Mucosa of descending colon (tissue), 3 donors: ENCODE results near the gene CEP170B. TPM values are rescaled to one million over a fixed set of nuclear protein-coding genes. Genes with fewer than 3 reads are reported as not detected.

Source experiments
- ATAC-seq: fragments of 200-7000 bp; cut with Tn5 transposase; one replicate; pipeline ENCODE4 v1.9.1; 2020; ENCODE audit warnings: mild to moderate bottlenecking, moderate library complexity
- DNase-seq, 3 donors: peaks; one replicate each; pipeline ENCODE4 v3.0.0-alpha.2; 2020
- H3K36me3 ChIP-seq: fragments of 200-600 bp; one replicate; pipeline ENCODE4 v1.8.0; 2021; ENCODE audit warnings: low read depth, mild to moderate bottlenecking
- H3K4me1 ChIP-seq: fragments of 200-600 bp; one replicate; pipeline ENCODE4 v1.8.0; 2021; ENCODE audit warnings: low read depth, mild to moderate bottlenecking
- H3K4me3 ChIP-seq: fragments of 200-600 bp; one replicate; pipeline ENCODE4 v1.8.0; 2021; ENCODE audit warnings: mild to moderate bottlenecking
- H3K9me3 ChIP-seq: fragments of 200-600 bp; one replicate; pipeline ENCODE4 v1.8.0; 2021; ENCODE audit warnings: mild to moderate bottlenecking
- intact Hi-C, 2 donors: fragments of 100-400 bp; cut with DNase I in 1 of 2; cut with micrococcal nuclease in 1 of 2; formaldehyde crosslinking; loops; one replicate each; pipeline versions ENCODE4 v1.11.0 to v1.11.1; 2022; cut with DNase I, micrococcal nuclease
- total RNA-seq, 3 donors: library from RNA; stranded (reverse); fragmentation: NEBNext Ultra II Directional in 2 of 3; extraction: Animal tissue kit (Norgen Biotek cat#: 25700) in 2 of 3; gene quantifications; one replicate each; pipeline versions ENCODE4 v1.2.1 to v1.2.4, GENCODE V29; 2021 to 2023
- TF ChIP-seq, protein P1 (sequence below): fragments of 200-600 bp; IDR thresholded peaks from one replicate; pipeline ENCODE4 v1.8.0; 2022; ENCODE audit warnings: antibody characterized with exemption, mild to moderate bottlenecking
- donor health status: DM: no; HTN: no; CAD: no; lungs with moderate emphysema.
- donor health status: DM: no; HTN: no; CAD: no.
- donor health status: DM: no; HTN: yes; CAD: no.

The CEP170B gene
- total RNA-seq, 3 donors from 2014 or later: 66.8 to 89.9 (median 69.9) TPM

- H3K36me3 ChIP-seq: no peaks in the 10 kb centered on the region
- peaks cover 6% of the 10 kb centered on the region for H3K4me1 ChIP-seq
- no peak overlapping the region for H3K4me3 ChIP-seq
- peak in 1 of 3 donors; percentile 23 for DNase-seq
- ATAC-seq: no peak
- H3K9me3 ChIP-seq: no peaks in the 10 kb centered on the region
- TF ChIP-seq, protein P1, sequence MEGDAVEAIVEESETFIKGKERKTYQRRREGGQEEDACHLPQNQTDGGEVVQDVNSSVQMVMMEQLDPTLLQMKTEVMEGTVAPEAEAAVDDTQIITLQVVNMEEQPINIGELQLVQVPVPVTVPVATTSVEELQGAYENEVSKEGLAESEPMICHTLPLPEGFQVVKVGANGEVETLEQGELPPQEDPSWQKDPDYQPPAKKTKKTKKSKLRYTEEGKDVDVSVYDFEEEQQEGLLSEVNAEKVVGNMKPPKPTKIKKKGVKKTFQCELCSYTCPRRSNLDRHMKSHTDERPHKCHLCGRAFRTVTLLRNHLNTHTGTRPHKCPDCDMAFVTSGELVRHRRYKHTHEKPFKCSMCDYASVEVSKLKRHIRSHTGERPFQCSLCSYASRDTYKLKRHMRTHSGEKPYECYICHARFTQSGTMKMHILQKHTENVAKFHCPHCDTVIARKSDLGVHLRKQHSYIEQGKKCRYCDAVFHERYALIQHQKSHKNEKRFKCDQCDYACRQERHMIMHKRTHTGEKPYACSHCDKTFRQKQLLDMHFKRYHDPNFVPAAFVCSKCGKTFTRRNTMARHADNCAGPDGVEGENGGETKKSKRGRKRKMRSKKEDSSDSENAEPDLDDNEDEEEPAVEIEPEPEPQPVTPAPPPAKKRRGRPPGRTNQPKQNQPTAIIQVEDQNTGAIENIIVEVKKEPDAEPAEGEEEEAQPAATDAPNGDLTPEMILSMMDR: no peak
- intact Hi-C loops: no loop called here
These were observed 67.0 kb downstream of the CEP170B start for GRCh38 chr14:104931771-104932675.

DNA sequence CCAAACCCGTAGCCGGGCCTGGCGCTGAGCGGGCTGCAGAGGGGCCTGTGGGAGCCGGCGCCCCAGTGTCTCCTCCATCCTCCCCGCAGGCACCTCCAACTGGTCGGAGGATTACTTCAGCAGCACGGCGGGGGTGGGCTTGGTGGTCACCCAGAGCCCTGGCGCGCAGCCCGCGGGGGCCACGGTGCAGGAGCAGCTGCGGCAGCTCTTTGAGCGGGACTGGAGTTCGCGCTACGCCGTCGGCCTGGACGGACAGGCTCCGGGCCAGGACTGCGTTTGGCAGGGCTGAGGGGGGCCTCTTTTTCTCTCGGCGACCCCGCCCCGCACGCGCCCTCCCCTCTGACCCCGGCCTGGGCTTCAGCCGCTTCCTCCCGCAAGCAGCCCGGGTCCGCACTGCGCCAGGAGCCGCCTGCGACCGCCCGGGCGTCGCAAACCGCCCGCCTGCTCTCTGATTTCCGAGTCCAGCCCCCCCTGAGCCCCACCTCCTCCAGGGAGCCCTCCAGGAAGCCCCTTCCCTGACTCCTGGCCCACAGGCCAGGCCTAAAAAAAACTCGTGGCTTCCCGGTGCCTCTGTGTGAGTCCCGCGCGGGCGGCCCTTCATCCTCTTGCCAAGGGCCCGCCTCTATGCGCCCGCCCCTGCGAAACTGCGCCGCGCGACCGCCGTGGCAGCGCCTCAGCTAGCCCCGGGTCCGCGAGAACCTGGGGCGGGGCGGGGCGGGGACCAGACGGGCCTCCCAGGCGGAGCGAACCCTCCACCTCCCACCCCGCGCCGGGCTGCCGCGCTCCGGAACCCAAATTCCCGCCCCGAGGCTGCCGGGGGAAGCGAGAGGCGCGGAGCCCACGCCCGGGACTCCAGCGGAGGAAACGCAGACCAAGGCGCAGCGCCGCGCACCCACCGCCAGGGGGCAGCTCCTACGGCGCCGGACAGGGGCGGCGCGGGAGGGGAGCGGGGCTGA, 67.9 kb downstream of the CEP170B start:
- intact Hi-C loops: no loop called here
- Histone ChIP-seq H3K4me1 (peaks cover 6% of the 10 kb centered on the region), H3K36me3 (no peaks in the 10 kb centered on the region), H3K9me3 (no peaks in the 10 kb centered on the region), H3K4me3 (no peak overlapping the region)
- ATAC-seq (peak; percentile 89), DNase-seq (peak; percentile 82 to 86 (median 83))
- TF ChIP-seq, protein P1: peak; percentile 87

- Histone ChIP-seq H3K4me1 (peaks cover 6% of the 10 kb centered on the region), H3K36me3 (no peaks in the 10 kb centered on the region), H3K9me3 (no peaks in the 10 kb centered on the region), H3K4me3 (no peak overlapping the region)
- ATAC-seq: no peak
- peak in 1 of 3 donors; percentile 13 for DNase-seq
- intact Hi-C loops: no loop called here
- TF ChIP-seq, protein P1: no peak
These were observed 69.0 kb downstream of the CEP170B start for GRCh38 chr14:104933746-104934733.

GRCh38 chr14:104935026-104935650, 70.1 kb downstream of the CEP170B start:
- no peak overlapping the region for H3K4me3 ChIP-seq
- intact Hi-C loops: no loop called here
- no peak for ATAC-seq
- peak in 1 of 3 donors; percentile 10 for DNase-seq
- H3K36me3 ChIP-seq: no peaks in the 10 kb centered on the region
- H3K4me1 ChIP-seq: peaks cover 6% of the 10 kb centered on the region
- H3K9me3 ChIP-seq: no peaks in the 10 kb centered on the region
- TF ChIP-seq, protein P1: no peak
